GM12878 (cell line): ENCODE data around the gene NAV3. TPM values are rescaled to one million over a fixed set of nuclear protein-coding genes. Genes with fewer than 3 reads are reported as not detected.

Experiments used
- ATAC-seq: fragments of 200-7000 bp; cut with Tn5 transposase; 3 replicates; pipeline ENCODE4 v1.9.1; 2020; ENCODE audit warnings: mild to moderate bottlenecking, moderate library complexity
- BruUV-seq: library from RNA; stranded (reverse); fragments of 400-500 nt; replicated peaks from 2 replicates; lab custom pipeline; 2021; lab: Mats Ljungman, UMichigan
- CTCF ChIA-PET: fragments of 300-600 bp; sonication (Branson Sonifier 250); formaldehyde crosslinking; extraction: SDS; loops from one replicate; lab custom pipeline; 2021; ENCODE audit warnings: inconsistent platforms; lab: Yijun Ruan, JAX
- POLR2A ChIA-PET: fragments of 350-600 bp; formaldehyde crosslinking; extraction: SDS; loops from one replicate; lab custom pipeline; 2021; ENCODE audit warnings: inconsistent platforms; lab: Charles Lee
- RAD21 ChIA-PET: fragments of 300-600 bp; sonication (Branson Sonifier 250); formaldehyde crosslinking; loops from one replicate; lab custom pipeline; 2023; ENCODE audit warnings: antibody characterized with exemption; ENCODE audit not compliant: unreplicated experiment; lab: Charles Lee
- SMC1A ChIA-PET: fragments of 300-600 bp; sonication (Branson Sonifier 250); formaldehyde crosslinking; loops from one replicate; lab custom pipeline; 2023; ENCODE audit not compliant: unreplicated experiment, uncharacterized antibody; lab: Charles Lee
- DNase-seq: peaks from one replicate; pipeline ENCODE4 v3.0.0-alpha.2; 2011; ENCODE audit warnings: low read depth, low spot score
- FAIRE-seq: peaks from 3 replicates; lab custom pipeline; 2011; peaks lifted over from hg19 to GRCh38; lab: Jason Lieb, UNC
- H2AFZ ChIP-seq: 2 replicates; pipeline ENCODE4 v1.6.0; 2011; ENCODE audit warnings: low read depth, low read length, control low read depth; ENCODE audit not compliant: control insufficient read depth
- H3K27ac ChIP-seq: 2 replicates; pipeline ENCODE4 v1.5.1; 2011; ENCODE audit warnings: control low read depth; ENCODE audit not compliant: control insufficient read depth, insufficient read depth
- H3K27me3 ChIP-seq, 2 experiments: replicated peaks in 1 of 2; 2 replicates each; pipeline versions ENCODE4 v1.6.0 to v1.6.1; 2011; ENCODE audit warnings: low read length in 1 of 2; ENCODE audit not compliant: control insufficient read depth in 2 of 2, insufficient read depth in 2 of 2
- H3K36me3 ChIP-seq, 2 experiments: 2 replicates each; pipeline ENCODE4 v1.5.1; 2011; ENCODE audit warnings: low read length in 1 of 2; ENCODE audit not compliant: control insufficient read depth in 2 of 2, insufficient read depth in 2 of 2
- H3K4me1 ChIP-seq: 2 replicates; pipeline ENCODE4 v1.6.1; 2011; ENCODE audit warnings: mild to moderate bottlenecking, low read length, moderate library complexity, mixed read lengths; ENCODE audit not compliant: control insufficient read depth, insufficient read depth
- H3K4me2 ChIP-seq: 2 replicates; pipeline ENCODE4 v1.6.0; 2011; ENCODE audit warnings: control low read depth; ENCODE audit not compliant: control insufficient read depth, insufficient read depth
- H3K4me3 ChIP-seq: fragments of 200-600 bp; sonication (generic); 2 replicates; pipeline ENCODE4 v1.5.1; 2016
- H3K79me2 ChIP-seq: 2 replicates; pipeline ENCODE4 v1.6.0; 2011; ENCODE audit warnings: low read length; ENCODE audit not compliant: control insufficient read depth, insufficient read depth
- H3K9ac ChIP-seq: 2 replicates; pipeline ENCODE4 v1.8.0; 2011; ENCODE audit warnings: low read length, control low read depth, mixed read lengths; ENCODE audit not compliant: control insufficient read depth, insufficient read depth
- H3K9me3 ChIP-seq: replicated peaks from 3 replicates; pipeline ENCODE4 v1.5.1; 2011; ENCODE audit warnings: mild to moderate bottlenecking, low read length; ENCODE audit not compliant: control insufficient read depth, insufficient read depth
- H4K20me1 ChIP-seq: 2 replicates; pipeline ENCODE4 v1.6.0; 2011; ENCODE audit not compliant: control insufficient read depth, insufficient read depth
- BCLAF1 ChIP-seq: fragments of 450-650 bp; IDR thresholded peaks from 2 replicates; pipeline ENCODE4 v1.6.1; 2017; ENCODE audit warnings: antibody characterized with exemption, mild to moderate bottlenecking, moderate library complexity
- KDM1A ChIP-seq: fragments of 200-600 bp; sonication (generic); IDR thresholded peaks from 2 replicates; pipeline ENCODE4 v1.6.1; 2016; ENCODE audit warnings: borderline replicate concordance
- LARP7 ChIP-seq: fragments of 450-650 bp; IDR thresholded peaks from 2 replicates; pipeline ENCODE4 v1.6.1; 2017; ENCODE audit warnings: mild to moderate bottlenecking
- MTA2 ChIP-seq: fragments of 450-650 bp; IDR thresholded peaks from 2 replicates; pipeline ENCODE4 v1.6.1; 2016; ENCODE audit warnings: low read depth, mild to moderate bottlenecking, moderate library complexity
- RFX5 ChIP-seq: IDR thresholded peaks from 2 replicates; pipeline ENCODE4 v1.6.1; 2011; ENCODE audit warnings: low read depth, low read length, improper control_type of control experiment
- WGBS: methylation state at CpG from one replicate; pipeline ENCODE4 v1.1.6; 2016; ENCODE audit warnings: low lambda C conversion rate; ENCODE audit not compliant: insufficient replicate concordance, insufficient coverage; ENCODE audit errors: missing lambda C conversion rate; 5-methylcytosine and 5-hydroxymethylcytosine counted together
- in situ Hi-C: fragments of 300-500 bp; cut with MboI; formaldehyde crosslinking; loops from 9 replicates; pipeline ENCODE4 v1.14.3; 2018; ENCODE audit warnings: mixed read lengths
- intact Hi-C: fragments of 100-400 bp; cut with micrococcal nuclease; formaldehyde crosslinking; loops from one replicate; pipeline ENCODE4 v1.14.2; 2022; ENCODE audit not compliant: unreplicated experiment
- polyA plus RNA-seq, 11 experiments: library from polyadenylated mRNA; depleted of rRNA in 4 of 11; unstranded in 6 of 11; stranded (reverse) in 5 of 11; fragments of >200 nt; fragmentation: Nextera tagmentation in 4 of 11; fragmentation: Illumina TruSeq in 1 of 11; extraction: Ambion mirVana in 4 of 11; extraction: Trizol in 1 of 11; gene quantifications; 1 replicate in 1 of 11; 2 replicates in 10 of 11; pipeline versions ENCODE4 v1.2.1 to v1.2.3, GENCODE V29; 2011 to 2016; ENCODE audit warnings: inconsistent platforms in 2 of 11, missing spikeins in 2 of 11, low read depth in 1 of 11
- total RNA-seq, 4 experiments: library from RNA; depleted of rRNA in 3 of 4; stranded (reverse); fragments of >200 nt in 3 of 4; fragmentation: Illumina TruSeq in 1 of 4; extraction: Trizol in 1 of 4; gene quantifications; 2 replicates each; pipeline versions ENCODE4 v1.2.1 to v1.2.3, GENCODE V29; 2013 to 2021

Gene NAV3
- total and polyA plus RNA-seq, 10 of the 15 experiments (the other 5 are each of a cell fraction or from before 2014, with no cell fraction given): 0.05 to 0.51 (median 0.22) TPM; not detected in 1

- ChIA-PET SMC1A (interaction anchor here (1.2 to 3.5 kb wide), 2 partner anchors 17 to 65 kb away, joined by 3 to 18 read pairs; partner anchors contain the start of gene NAV3), POLR2A (interaction anchor here (0.5 to 1.0 kb wide), 2 partner anchors 33 to 364 kb away, joined by 3 to 4 read pairs; no protein-coding TSS in a partner anchor), CTCF (interaction anchor here (1.3 kb wide), 1 partner anchor 16 kb away, joined by 7 read pairs; the partner anchor contains the start of gene NAV3), RAD21 (no interaction called here)
- intact Hi-C loops: loop anchor here (10.0 kb wide), 1 partner anchor 110 kb away; no protein-coding TSS in a partner anchor
- Histone ChIP-seq H3K79me2 (no peaks in the 10 kb centered on the region), H4K20me1 (no peaks in the 10 kb centered on the region), H3K9me3 (no peaks in the 10 kb centered on the region), H3K4me2 (no peak overlapping the region), H3K36me3 (no peaks in the 10 kb centered on the region), H3K4me1 (peaks cover 5% of the 10 kb centered on the region; the same call in 1 of the 2 replicates), H3K27ac (no peak overlapping the region), H3K27me3 (no peaks in the 10 kb centered on the region), H3K9ac (no peak overlapping the region), H2AFZ (no peak overlapping the region), H3K4me3 (no peak overlapping the region)
- BruUV-seq: no TSS peak
- 6% methylated on average over 1 of the region's 1 CpG for WGBS
- TF ChIP-seq MTA2 (peak; percentile 25; the same call in 1 of the 2 replicates), KDM1A (no peak), RFX5 (no peak), LARP7 (no peak), BCLAF1 (no peak)
- ATAC-seq (no peak), DNase-seq (no peak), FAIRE-seq (no peak)
- in situ Hi-C loops: no loop called here
These were observed 16.3 kb upstream of the NAV3 start for GRCh38 chr12:77814386-77814785.
